ENCODE results near the gene SIT1.

- TF ChIP-seq CTCF (conservative IDR thresholded peaks at IDR 0.05; ENCODE audit: low read length) (no peak), EZH2phosphoT487 (IDR thresholded peaks at IDR 0.05; ENCODE audit: borderline replicate concordance) (no peak)
Observed at GRCh38 chr9:35659340-35659739, 8.6 kb upstream of the SIT1 start.
